SKM-1 (cell line): Measurements from ENCODE around the gene SLC45A3.

Source experiments
- DNase-seq: peaks from one replicate; lab custom pipeline; 2025; ENCODE audit not compliant: unreplicated experiment; lab: John Stamatoyannopoulos, UW

SLC45A3 gene

GRCh38 chr1:205668951-205669340 is 11.4 kb downstream of the SLC45A3 start:
- DNase-seq: no peak

- no peak for DNase-seq
Measured at GRCh38 chr1:205667909-205668643, 12.2 kb downstream of the SLC45A3 start.

GRCh38 chr1:205666372-205667166 is 13.7 kb downstream of the SLC45A3 start:
- DNase-seq: no peak

- no peak for DNase-seq
Measured at GRCh38 chr1:205665201-205666045, 14.9 kb downstream of the SLC45A3 start.

GRCh38 chr1:205664399-205665017 is 15.8 kb downstream of the SLC45A3 start:
- DNase-seq: no peak

- DNase-seq: no peak
Measured at GRCh38 chr1:205663286-205663936, 16.9 kb downstream of the SLC45A3 start.

- no peak for DNase-seq
Measured at GRCh38 chr1:205662791-205663190, 17.5 kb downstream of the SLC45A3 start.

GRCh38 chr1:205662135-205662738 is 18.1 kb downstream of the SLC45A3 start:
- DNase-seq: no peak

GRCh38 chr1:205661429-205662134 is 18.7 kb downstream of the SLC45A3 start:
- DNase-seq: no peak

GRCh38 chr1:205660361-205660760 is 19.9 kb downstream of the SLC45A3 start:
- DNase-seq: no peak

GRCh38 chr1:205658943-205659581 is 21.2 kb downstream of the SLC45A3 start:
- DNase-seq: peak; percentile 64

GRCh38 chr1:205656236-205656635 is 24.1 kb downstream of the SLC45A3 start:
- no peak for DNase-seq

GRCh38 chr1:205652984-205653383 is 27.3 kb downstream of the SLC45A3 start:
- DNase-seq: no peak

- no peak for DNase-seq
Measured at GRCh38 chr1:205650241-205650640, 30.1 kb downstream of the SLC45A3 start.

- no peak for DNase-seq
Measured at GRCh38 chr1:205645519-205645918, 34.8 kb downstream of the SLC45A3 start.

GRCh38 chr1:205642679-205643307 is 37.5 kb downstream of the SLC45A3 start:
- DNase-seq: no peak

GRCh38 chr1:205639567-205639966 is 40.7 kb downstream of the SLC45A3 start:
- DNase-seq: no peak

- DNase-seq: no peak
Measured at GRCh38 chr1:205637854-205638468, 42.3 kb downstream of the SLC45A3 start.
